HepG2 (cell line): ENCODE data around the gene CADM1. TPM values are rescaled to one million over a fixed set of nuclear protein-coding genes. Genes with fewer than 3 reads are reported as not detected.

Experiments used
- ATAC-seq: fragments of 200-7000 bp; cut with Tn5 transposase; 3 replicates; pipeline ENCODE4 v1.9.1; 2020; ENCODE audit warnings: mild to moderate bottlenecking, moderate library complexity
- BruUV-seq: library from RNA; stranded (reverse); fragments of 400-500 nt; replicated peaks from 2 replicates; lab custom pipeline; 2021; lab: Mats Ljungman, UMichigan
- CTCF ChIA-PET: fragments of 300-600 bp; formaldehyde crosslinking; extraction: SDS; loops from one replicate; lab custom pipeline; 2021; ENCODE audit warnings: low total read pairs, inconsistent platforms, low intra/inter-chr PET ratio; lab: Yijun Ruan, JAX
- POLR2A ChIA-PET: fragments of 350-600 bp; sonication (Branson Sonifier 250); formaldehyde crosslinking; loops from one replicate; lab custom pipeline; 2020; ENCODE audit warnings: antibody characterized with exemption, inconsistent platforms; lab: Yijun Ruan, JAX
- DNase-seq: peaks from one replicate; pipeline ENCODE4 v3.0.0-alpha.2; 2015; ENCODE audit warnings: low spot score
- FAIRE-seq: peaks from 3 replicates; lab custom pipeline; 2011; peaks lifted over from hg19 to GRCh38; lab: Jason Lieb, UNC
- H2AFZ ChIP-seq: one replicate; pipeline ENCODE4 v1.6.1; 2011; ENCODE audit warnings: low read length, inconsistent platforms
- H3K27ac ChIP-seq: fragments of 300-600 bp; 3 replicates; pipeline ENCODE4 v1.8.0; 2011; ENCODE audit warnings: mixed run types, mild to moderate bottlenecking, mixed read lengths, low read length, inconsistent platforms; ENCODE audit not compliant: insufficient read depth; ENCODE audit errors: extremely low read length
- H3K27me3 ChIP-seq, 2 experiments: fragments of 200-600 bp in 1 of 2; 2 replicates in 1 of 2; 3 replicates in 1 of 2; pipeline versions ENCODE4 v1.6.0 to v1.8.0; 2011; ENCODE audit warnings: low read length in 2 of 2, mild to moderate bottlenecking in 2 of 2, moderate library complexity in 2 of 2, inconsistent platforms in 1 of 2; ENCODE audit not compliant: insufficient read depth in 2 of 2, control insufficient read depth in 1 of 2
- H3K36me3 ChIP-seq, 2 experiments: fragments of 200-600 bp in 1 of 2; replicated peaks in 1 of 2; 2 replicates in 1 of 2; 3 replicates in 1 of 2; pipeline versions ENCODE4 v1.5.1 to v1.8.0; 2011; ENCODE audit warnings: low read length in 2 of 2, inconsistent platforms in 1 of 2; ENCODE audit not compliant: insufficient read depth in 2 of 2, control insufficient read depth in 1 of 2
- H3K4me1 ChIP-seq: 2 replicates; pipeline ENCODE4 v1.5.1; 2012; ENCODE audit warnings: low read length, inconsistent platforms; ENCODE audit not compliant: insufficient read depth
- H3K4me2 ChIP-seq: 2 replicates; pipeline ENCODE4 v1.6.0; 2011; ENCODE audit warnings: low read depth, low read length, inconsistent platforms
- H3K4me3 ChIP-seq, 3 experiments: fragments of 200-600 bp in 1 of 3; sonication (generic), shearing (Covaris generic) in 1 of 3; replicated peaks in 1 of 3; 2 replicates each; pipeline ENCODE4 v1.5.1; 2011 to 2016; ENCODE audit warnings: low read length in 3 of 3, inconsistent platforms in 2 of 3, low read depth in 2 of 3, mild to moderate bottlenecking in 2 of 3, control low read depth in 1 of 3, mixed read lengths in 1 of 3; ENCODE audit not compliant: insufficient read depth in 1 of 3
- H3K79me2 ChIP-seq: one replicate; pipeline ENCODE4 v1.6.1; 2011; ENCODE audit warnings: low read length, inconsistent platforms; ENCODE audit not compliant: insufficient read depth
- H3K9ac ChIP-seq: 2 replicates; pipeline ENCODE4 v1.6.0; 2011; ENCODE audit warnings: mild to moderate bottlenecking, low read depth, low read length, inconsistent platforms; ENCODE audit not compliant: insufficient read depth
- H3K9me3 ChIP-seq: 2 replicates; pipeline ENCODE4 v1.5.1; 2012; ENCODE audit warnings: mild to moderate bottlenecking, low read length
- H4K20me1 ChIP-seq: 2 replicates; pipeline ENCODE4 v1.6.0; 2011; ENCODE audit warnings: inconsistent platforms, mild to moderate bottlenecking, low read length, moderate library complexity; ENCODE audit not compliant: insufficient read depth
- ARHGAP35 ChIP-seq: sonication (generic); formaldehyde crosslinking; IDR thresholded peaks from 2 replicates; pipeline ENCODE4 v1.9.0; 2022; ENCODE audit warnings: mild to moderate bottlenecking, inconsistent platforms, moderate library complexity, missing genetic modification reagents, borderline replicate concordance
- CAMTA2 ChIP-seq: sonication (generic); formaldehyde crosslinking; IDR thresholded peaks from 2 replicates; pipeline ENCODE4 v1.4.0; 2020; ENCODE audit warnings: mild to moderate bottlenecking, missing genetic modification reagents, borderline replicate concordance
- CBX5 ChIP-seq: sonication (generic); formaldehyde crosslinking; IDR thresholded peaks from 2 replicates; pipeline ENCODE4 v1.4.0; 2020; ENCODE audit warnings: missing genetic modification reagents, borderline replicate concordance
- CC2D1A ChIP-seq: sonication (generic); formaldehyde crosslinking; IDR thresholded peaks from 2 replicates; pipeline ENCODE4 v1.8.1; 2023; ENCODE audit warnings: mild to moderate bottlenecking, missing genetic modification reagents
- FOXK1 ChIP-seq: sonication (generic); formaldehyde crosslinking; IDR thresholded peaks from 2 replicates; pipeline ENCODE4 v1.4.0; 2020; ENCODE audit warnings: low read depth, missing genetic modification reagents, borderline replicate concordance
- GABPA ChIP-seq, 2 experiments: IDR thresholded peaks; 2 replicates each; pipeline ENCODE4 v1.6.1; 2011 to 2016; ENCODE audit warnings: low read depth in 2 of 2, low read length in 1 of 2, missing biosample characterization in 1 of 2, missing genetic modification characterization in 1 of 2
- MED1 ChIP-seq: sonication (generic); formaldehyde crosslinking; IDR thresholded peaks from 2 replicates; pipeline ENCODE4 v1.4.0; 2020; ENCODE audit warnings: missing genetic modification reagents
- MLLT10 ChIP-seq: sonication (generic); formaldehyde crosslinking; IDR thresholded peaks from 2 replicates; pipeline ENCODE4 v1.4.0; 2020; ENCODE audit warnings: missing genetic modification reagents
- PAF1 ChIP-seq: IDR thresholded peaks from 2 replicates; pipeline ENCODE4 v1.6.1; 2016; ENCODE audit warnings: missing genetic modification reagents, missing compliant biosample characterization
- SSRP1 ChIP-seq: IDR thresholded peaks from 2 replicates; pipeline ENCODE4 v1.6.1; 2016; ENCODE audit warnings: control low read depth
- TBP ChIP-seq: sonication (generic); formaldehyde crosslinking; IDR thresholded peaks from 2 replicates; pipeline ENCODE4 v1.5.0; 2020; ENCODE audit warnings: missing genetic modification reagents
- TEAD3 ChIP-seq: optimal IDR thresholded peaks from 2 replicates; pipeline ENCODE3; 2016; ENCODE audit warnings: borderline replicate concordance
- ZBTB20 ChIP-seq: sonication (generic); formaldehyde crosslinking; IDR thresholded peaks from 2 replicates; pipeline ENCODE4 v1.8.1; 2023; ENCODE audit warnings: missing genetic modification reagents, low read depth, mild to moderate bottlenecking, borderline replicate concordance
- ZFY ChIP-seq: sonication (generic); formaldehyde crosslinking; IDR thresholded peaks from 2 replicates; pipeline ENCODE4 v1.4.0; 2020; ENCODE audit warnings: missing genetic modification reagents
- ZNF296 ChIP-seq: sonication (generic); formaldehyde crosslinking; conservative IDR thresholded peaks from 2 replicates; pipeline ENCODE4 v1.5.0; 2020; ENCODE audit warnings: mild to moderate bottlenecking, missing genetic modification reagents
- ZNF317 ChIP-seq: sonication (generic); formaldehyde crosslinking; IDR thresholded peaks from 2 replicates; pipeline ENCODE4 v1.5.0; 2020; ENCODE audit warnings: mild to moderate bottlenecking, missing genetic modification reagents
- ZNF720 ChIP-seq: sonication (generic); formaldehyde crosslinking; IDR thresholded peaks from 2 replicates; pipeline ENCODE4 v1.4.0; 2020; ENCODE audit warnings: missing genetic modification reagents
- ZNF781 ChIP-seq: sonication (generic); formaldehyde crosslinking; IDR thresholded peaks from 2 replicates; pipeline ENCODE4 v1.5.1; 2020; ENCODE audit warnings: borderline replicate concordance, mild to moderate bottlenecking, missing genetic modification reagents; ENCODE audit errors: not compliant biosample characterization
- ZSCAN20 ChIP-seq: sonication (generic); formaldehyde crosslinking; IDR thresholded peaks from 2 replicates; pipeline ENCODE4 v1.4.0; 2020; ENCODE audit warnings: missing genetic modification reagents, mild to moderate bottlenecking, borderline replicate concordance
- ZXDC ChIP-seq: sonication (generic); formaldehyde crosslinking; IDR thresholded peaks from 2 replicates; pipeline ENCODE4 v1.5.0; 2020; ENCODE audit warnings: mild to moderate bottlenecking, missing genetic modification reagents
- WGBS: methylation state at CpG from one replicate; pipeline ENCODE4 v1.1.6; 2017; ENCODE audit warnings: low lambda C conversion rate; 5-methylcytosine and 5-hydroxymethylcytosine counted together
- in situ Hi-C: cut with HindIII; loops from 2 replicates; pipeline ENCODE4 v1.10.0; 2017; ENCODE audit warnings: low pct_unique_long_range_greater_than_20kb; ENCODE audit not compliant: extremely low pct_ligation_motif_present
- intact Hi-C: fragments of 100-400 bp; cut with micrococcal nuclease; formaldehyde crosslinking; loops from one replicate; pipeline ENCODE4 v1.10.0; 2022; ENCODE audit not compliant: unreplicated experiment
- polyA plus RNA-seq, 8 experiments: library from polyadenylated mRNA; depleted of rRNA in 3 of 8; stranded (reverse) in 7 of 8; unstranded in 1 of 8; fragments of >200 nt; fragmentation: Illumina TruSeq in 4 of 8; extraction: Trizol in 4 of 8; gene quantifications; 2 replicates each; pipeline versions ENCODE4 v1.2.1 to v1.2.3, GENCODE V29; 2011 to 2016; ENCODE audit warnings: low read depth in 4 of 8, missing spikeins in 1 of 8, mixed read lengths in 1 of 8; ENCODE audit not compliant: insufficient read depth in 1 of 8
- total RNA-seq, 5 experiments: library from RNA; depleted of rRNA; stranded (reverse); fragments of >200 nt; fragmentation: Illumina TruSeq; extraction: Trizol; gene quantifications; 2 replicates each; pipeline ENCODE4 v1.2.3, GENCODE V29; 2016; ENCODE audit warnings: low read depth in 1 of 5
- TF ChIP-seq, protein P1 (sequence below): sonication (generic); formaldehyde crosslinking; IDR thresholded peaks from 2 replicates; pipeline ENCODE4 v1.8.0; 2022; ENCODE audit warnings: mild to moderate bottlenecking, missing genetic modification reagents; ENCODE audit not compliant: insufficient replicate concordance

The CADM1 gene
- total and polyA plus RNA-seq, 2 of the 13 experiments (the other 11 are each of a cell fraction or from before 2014, with no cell fraction given) = 71.3 to 122 TPM

- no peak overlapping the region for H3K27ac ChIP-seq
- peak; percentile 89 for ATAC-seq
- ChIA-PET CTCF (interaction anchor here (1.1 to 2.0 kb wide), 3 partner anchors 354 to 952 kb away, joined by 3 to 11 read pairs (median 8); no protein-coding TSS in a partner anchor), POLR2A (no interaction called here)
- H3K27me3 ChIP-seq = no peaks in the 10 kb centered on the region
- in situ Hi-C loops = no loop called here
- no peak overlapping the region for H3K4me2 ChIP-seq
- no peaks in the 10 kb centered on the region for H3K79me2 ChIP-seq
- WGBS = 72% methylated on average over 12 of the region's 12 CpGs
- H3K36me3 ChIP-seq = peaks cover 0 to 5% of the 10 kb centered on the region in 2 experiments; a peak in 2 of 5 replicates
- H4K20me1 ChIP-seq = no peaks in the 10 kb centered on the region; the same call in 1 of the 2 replicates
- no peak overlapping the region for H3K4me3 ChIP-seq
- H2AFZ ChIP-seq = no peak overlapping the region
- no peaks in the 10 kb centered on the region for H3K9me3 ChIP-seq
- peak; percentile 89 for FAIRE-seq
- intact Hi-C loops = loop anchor here (1.0 kb wide), 1 partner anchor 354 kb away; no protein-coding TSS in a partner anchor
- 0 out of 2 replicates have a peak, but pooled peaks cover 4% of the 10 kb centered on the region for H3K4me1 ChIP-seq
- BruUV-seq = no TSS peak
- H3K9ac ChIP-seq = no peak overlapping the region
- peak; percentile 70 for DNase-seq
- TF ChIP-seq TEAD3 (CRISPR knock-in tag) (peak; percentile 8), PAF1 (CRISPR knock-in tag) (no peak), MED1 (CRISPR knock-in tag) (no peak), ZNF317 (CRISPR knock-in tag) (no peak), CAMTA2 (CRISPR knock-in tag) (no peak), CC2D1A (CRISPR knock-in tag) (no peak), ZNF781 (CRISPR knock-in tag) (no peak), ZXDC (CRISPR knock-in tag) (no peak), TBP (CRISPR knock-in tag) (no peak), FOXK1 (CRISPR knock-in tag) (no peak), ZFY (no peak), SSRP1 (CRISPR knock-in tag) (0 out of 2 replicates have a peak, but pooled peaks have one; percentile 29), ZBTB20 (CRISPR knock-in tag) (no peak), GABPA (IDR thresholded peaks at IDR 0.05; ENCODE audit: low read depth, low read length) (no peak), GABPA (CRISPR knock-in tag; IDR thresholded peaks at IDR 0.05; ENCODE audit: low read depth) (peak; percentile 21; the same call in 1 of the 2 replicates), ZNF296 (no peak), CBX5 (CRISPR knock-in tag) (no peak), ZNF720 (CRISPR knock-in tag) (no peak), ARHGAP35 (no peak), ZSCAN20 (CRISPR knock-in tag) (no peak), MLLT10 (CRISPR knock-in tag) (no peak)
- TF ChIP-seq, protein P1, sequence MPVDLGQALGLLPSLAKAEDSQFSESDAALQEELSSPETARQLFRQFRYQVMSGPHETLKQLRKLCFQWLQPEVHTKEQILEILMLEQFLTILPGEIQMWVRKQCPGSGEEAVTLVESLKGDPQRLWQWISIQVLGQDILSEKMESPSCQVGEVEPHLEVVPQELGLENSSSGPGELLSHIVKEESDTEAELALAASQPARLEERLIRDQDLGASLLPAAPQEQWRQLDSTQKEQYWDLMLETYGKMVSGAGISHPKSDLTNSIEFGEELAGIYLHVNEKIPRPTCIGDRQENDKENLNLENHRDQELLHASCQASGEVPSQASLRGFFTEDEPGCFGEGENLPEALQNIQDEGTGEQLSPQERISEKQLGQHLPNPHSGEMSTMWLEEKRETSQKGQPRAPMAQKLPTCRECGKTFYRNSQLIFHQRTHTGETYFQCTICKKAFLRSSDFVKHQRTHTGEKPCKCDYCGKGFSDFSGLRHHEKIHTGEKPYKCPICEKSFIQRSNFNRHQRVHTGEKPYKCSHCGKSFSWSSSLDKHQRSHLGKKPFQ (CRISPR knock-in tag) = no peak
These were observed 179.4 kb downstream of the CADM1 start for GRCh38 chr11:115324581-115325432.
